GM19099 (cell line): Measurements from ENCODE around the gene LSP1.

Experiments
- POLR2A ChIP-seq: IDR thresholded peaks from 3 replicates; pipeline ENCODE4 v1.6.1; 2011; ENCODE audit warnings: low read depth; ENCODE audit not compliant: insufficient read length; ENCODE audit errors: extremely low read depth

The LSP1 gene

DNA sequence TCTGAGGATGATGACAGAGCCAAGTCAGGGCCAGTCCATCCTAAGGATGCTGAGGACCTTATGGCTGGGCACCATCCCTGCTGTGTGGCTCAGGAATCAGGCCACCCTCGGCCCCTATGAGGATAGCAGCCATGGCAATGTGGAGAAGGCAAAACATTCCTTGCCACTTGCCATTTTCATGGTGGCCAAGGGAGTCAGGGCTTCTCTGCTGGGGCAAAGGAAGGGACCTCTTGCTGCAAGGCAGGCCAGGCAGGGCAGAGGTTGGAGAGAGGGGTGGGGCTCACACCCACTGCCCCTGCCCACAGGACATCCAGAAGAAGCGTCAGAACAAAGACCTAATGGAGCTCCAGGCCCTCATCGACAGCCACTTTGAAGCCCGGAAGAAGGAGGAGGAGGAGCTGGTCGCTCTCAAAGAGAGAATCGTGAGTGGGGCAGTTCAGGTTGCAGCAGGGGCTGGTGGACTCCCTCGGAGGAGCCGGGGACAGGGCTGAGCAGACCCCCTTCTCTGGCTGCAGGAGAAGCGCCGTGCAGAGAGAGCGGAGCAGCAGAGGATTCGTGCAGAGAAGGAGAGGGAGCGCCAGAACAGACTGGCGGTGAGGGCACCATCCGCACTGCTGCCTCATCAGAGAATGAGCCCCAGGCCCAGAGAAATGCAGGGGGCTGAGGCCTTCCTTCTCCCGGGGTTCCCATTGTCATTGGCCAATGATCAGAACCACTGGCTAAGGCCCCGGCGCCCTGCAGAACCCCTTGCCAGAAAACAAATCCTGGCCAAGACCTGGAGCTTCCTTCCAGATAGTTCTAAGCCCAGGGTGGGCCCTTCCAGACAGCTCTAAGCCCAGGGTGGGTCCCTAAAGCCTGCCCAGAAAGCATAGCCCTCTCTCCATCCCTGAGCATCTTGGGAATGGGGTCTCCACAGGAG is 80.8 kb downstream of the LSP1 start:
- no peak for TF ChIP-seq POLR2A

DNA sequence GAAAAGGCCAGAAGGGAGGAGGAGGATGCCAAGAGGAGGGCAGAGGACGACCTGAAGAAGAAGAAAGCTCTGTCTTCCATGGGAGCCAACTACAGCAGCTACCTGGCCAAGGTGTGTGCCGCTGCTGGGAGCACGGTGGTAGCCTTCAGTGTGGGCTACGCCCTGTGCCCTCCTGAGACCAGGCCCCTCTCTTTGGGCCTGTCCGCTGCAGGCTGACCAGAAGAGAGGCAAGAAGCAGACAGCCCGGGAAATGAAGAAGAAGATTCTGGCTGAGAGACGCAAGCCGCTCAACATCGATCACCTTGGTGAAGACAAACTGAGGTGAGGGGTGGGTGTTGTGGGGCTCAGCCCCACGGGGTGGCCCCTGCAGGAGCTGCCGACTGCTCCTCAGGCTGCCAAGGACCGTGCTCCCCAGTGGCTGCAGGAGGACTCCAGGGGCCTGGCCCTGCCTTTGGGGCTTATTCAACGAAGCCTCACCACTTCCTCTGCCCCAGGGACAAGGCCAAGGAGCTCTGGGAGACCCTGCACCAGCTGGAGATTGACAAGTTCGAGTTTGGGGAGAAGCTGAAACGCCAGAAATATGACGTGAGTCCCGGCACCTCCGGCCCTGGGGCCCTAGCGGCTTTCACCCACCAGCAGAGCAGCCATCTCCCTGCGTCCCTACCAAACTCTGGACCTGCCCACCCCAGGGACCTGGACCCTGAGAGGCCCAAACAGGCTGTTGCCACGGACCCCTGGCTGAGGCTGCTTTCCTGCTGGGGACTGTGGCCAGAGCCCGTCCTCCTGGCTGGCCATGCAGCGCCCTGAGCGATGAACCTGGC is 81.7 kb downstream of the LSP1 start:
- no peak for TF ChIP-seq POLR2A

DNA sequence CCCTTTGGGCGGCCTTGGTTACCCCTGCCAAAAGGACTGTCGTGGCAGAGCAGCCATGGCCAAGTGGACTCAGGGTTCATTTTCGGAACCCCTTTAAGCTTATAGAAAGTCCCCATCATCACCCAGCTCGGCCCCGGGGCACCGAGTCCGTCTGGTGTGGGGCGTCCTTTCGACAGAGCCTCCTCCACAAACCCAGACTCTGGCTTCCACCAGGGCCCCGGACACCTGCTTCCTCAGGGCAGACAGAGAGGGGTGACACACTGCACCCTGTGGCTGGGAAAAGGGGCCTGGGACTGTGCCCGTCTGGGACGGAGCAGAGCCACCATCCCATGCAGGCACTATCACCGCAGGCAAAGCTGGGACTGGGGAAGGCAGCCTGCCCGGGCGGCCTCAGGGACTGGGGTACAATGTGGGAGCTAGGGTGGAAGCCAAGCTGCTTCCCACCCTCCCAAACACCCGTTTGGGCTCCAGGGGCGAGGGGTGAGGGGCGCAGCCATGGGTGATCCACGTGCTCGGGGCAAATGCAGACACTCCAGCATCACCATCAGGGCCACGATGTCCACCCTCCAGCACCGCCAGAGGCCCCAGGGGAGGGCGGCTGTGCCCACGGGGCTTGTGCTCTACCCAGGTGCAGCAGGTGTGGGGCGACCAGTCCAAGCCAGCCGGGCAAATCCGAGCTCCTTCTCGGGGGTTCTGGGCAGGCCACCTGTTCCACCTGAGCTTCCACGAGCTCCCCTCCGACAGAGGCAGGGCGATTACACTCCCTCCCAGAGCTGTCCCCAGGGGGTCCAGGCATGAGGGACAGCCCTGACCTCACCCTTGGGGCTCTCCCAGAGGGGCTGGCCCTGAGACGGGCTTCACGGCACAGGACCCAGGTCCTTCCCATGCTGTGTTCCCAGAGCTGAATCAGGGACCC is 82.5 kb downstream of the LSP1 start:
- no peak for TF ChIP-seq POLR2A

DNA sequence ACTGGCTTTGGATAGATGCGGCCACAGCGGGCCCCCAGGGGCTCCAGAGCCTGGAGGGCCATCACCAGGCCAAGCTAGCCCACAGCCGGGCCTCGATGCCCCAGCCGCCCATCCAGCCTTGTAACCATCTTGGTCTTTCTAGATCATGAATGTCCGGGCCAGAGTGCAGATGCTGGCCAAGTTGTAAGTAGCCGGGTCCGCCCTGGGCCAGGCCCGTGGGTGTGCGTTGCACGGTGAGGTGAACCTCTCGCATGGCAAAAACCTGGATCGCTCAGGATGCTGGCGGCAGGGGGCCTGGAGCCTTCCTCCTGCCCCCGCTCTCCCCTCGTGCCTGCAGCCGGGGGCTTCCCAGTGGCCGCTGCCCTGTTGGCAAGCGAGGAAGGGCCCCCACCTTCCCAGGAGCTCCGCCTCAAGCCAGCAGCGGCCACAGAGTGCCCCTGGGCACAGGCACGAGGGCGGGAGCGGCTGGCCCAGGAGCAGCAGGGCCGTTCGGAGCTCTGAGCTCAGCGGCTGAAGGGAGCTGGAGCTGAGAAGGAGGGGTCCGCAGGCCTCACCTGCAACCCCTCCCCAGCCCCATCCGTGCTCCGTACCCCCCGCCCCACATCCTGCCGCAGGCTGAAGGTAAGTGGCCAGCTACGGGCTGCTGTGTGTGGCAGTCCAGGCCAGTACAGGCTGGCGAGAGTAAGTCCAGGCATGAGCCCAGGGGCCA is 83.3 kb downstream of the LSP1 start:
- TF ChIP-seq POLR2A = no peak

DNA sequence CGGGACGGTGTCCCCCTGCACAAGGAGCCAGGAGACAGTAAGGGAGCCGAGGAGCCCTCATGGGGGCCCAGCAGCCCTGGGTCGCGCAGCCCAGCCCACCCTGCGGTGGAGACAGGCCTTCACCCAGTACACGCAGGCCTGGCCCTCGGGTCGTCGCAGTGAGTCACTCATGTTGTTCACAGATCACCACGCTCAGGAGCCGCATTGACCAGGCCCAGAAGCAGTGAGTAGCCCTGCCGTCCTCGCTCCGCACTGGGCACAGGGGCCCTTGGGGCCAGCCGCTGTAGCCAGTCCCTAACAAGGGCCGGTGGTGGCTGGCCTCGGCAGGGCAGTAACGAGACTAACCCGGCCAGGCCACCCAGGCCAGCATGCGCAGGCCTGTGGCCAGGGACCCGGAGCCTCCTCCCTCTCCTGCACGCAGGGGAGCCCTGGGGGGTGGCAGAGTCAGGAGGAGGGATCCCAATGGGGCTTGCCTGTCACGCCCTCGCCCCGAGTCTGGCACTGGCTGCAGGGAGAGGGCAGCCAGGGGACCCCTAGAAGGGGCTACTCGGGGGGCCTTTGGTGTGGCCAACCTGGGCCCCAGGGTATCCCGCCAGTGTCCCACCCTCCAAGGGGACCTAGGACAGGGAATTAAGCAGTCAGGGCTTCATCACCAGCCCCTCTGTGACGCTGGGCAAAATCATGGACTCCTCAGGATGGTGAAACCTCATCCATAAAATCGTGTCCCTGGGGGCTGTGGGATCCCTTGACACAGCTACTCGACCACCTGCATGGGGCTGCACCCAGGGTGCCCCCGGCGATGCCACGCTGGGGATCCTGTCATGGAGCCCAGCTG is 84.1 kb downstream of the LSP1 start:
- no peak for TF ChIP-seq POLR2A

GRCh38 chr11:1937616-1938342 is 84.9 kb downstream of the LSP1 start:
- TF ChIP-seq POLR2A = no peak

GRCh38 chr11:1938343-1939005 is 85.6 kb downstream of the LSP1 start:
- TF ChIP-seq POLR2A = no peak

DNA sequence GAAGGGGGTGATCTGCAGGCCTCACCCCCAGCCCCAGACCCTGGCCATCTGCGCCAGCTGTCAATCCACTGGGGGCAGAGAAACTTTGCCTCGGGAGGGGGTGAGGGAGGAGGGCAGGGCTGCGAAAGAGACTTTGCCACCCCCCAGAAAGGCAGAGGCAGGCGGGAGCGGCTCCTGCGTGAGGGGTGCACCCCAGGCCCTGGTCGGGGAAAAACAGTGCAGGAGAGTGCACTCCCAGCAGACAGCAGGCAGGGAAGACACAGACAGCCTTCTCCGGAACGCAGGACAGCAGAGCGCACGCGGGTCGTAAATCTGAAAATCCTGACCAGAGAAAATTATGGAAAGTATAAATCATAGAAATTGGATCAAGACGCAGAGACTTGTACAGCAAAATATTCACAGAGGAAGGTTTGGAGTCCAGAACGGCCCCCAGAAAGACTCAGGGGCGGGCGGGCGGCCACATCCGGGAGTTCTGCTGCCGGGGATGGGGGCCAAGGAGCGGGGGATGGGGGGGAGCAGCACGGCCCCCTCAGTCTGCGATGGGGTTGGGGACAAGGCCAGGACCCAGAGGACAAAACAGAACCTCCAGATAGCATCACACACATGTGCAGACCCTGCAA is 86.2 kb downstream of the LSP1 start:
- TF ChIP-seq POLR2A = no peak
